Brain microvascular endothelial cell (primary cell): ENCODE measurements around the gene YWHAG.

Experiments used
- DNase-seq: peaks from one replicate; pipeline ENCODE4 v3.0.0-alpha.2; 2020
- H3K27ac ChIP-seq: fragments of 250-450 bp; sonication (Bioruptor Pico); 2 replicates; pipeline ENCODE4 v1.5.1; 2020; ENCODE audit warnings: mild to moderate bottlenecking, moderate library complexity
- H3K27me3 ChIP-seq: fragments of 250-450 bp; sonication (Bioruptor Pico); replicated peaks from 2 replicates; pipeline ENCODE4 v1.5.1; 2020; ENCODE audit warnings: mild to moderate bottlenecking
- H3K36me3 ChIP-seq: fragments of 250-450 bp; sonication (Bioruptor Pico); replicated peaks from 2 replicates; pipeline ENCODE4 v1.5.1; 2020; ENCODE audit warnings: mild to moderate bottlenecking
- H3K4me3 ChIP-seq: 2 replicates; pipeline ENCODE4 v1.5.1; 2011; ENCODE audit warnings: low read depth, mild to moderate bottlenecking, control low read depth, low read length, moderate library complexity
- in situ Hi-C: cut with HindIII; loops from 2 replicates; pipeline ENCODE4 v1.10.0; 2017; ENCODE audit warnings: low sequenced_read_pairs, low pct_ligation_motif_present
- TF ChIP-seq, protein P1 (sequence below): IDR thresholded peaks from 2 replicates; pipeline ENCODE4 v1.5.1; 2011; ENCODE audit warnings: low read depth, mild to moderate bottlenecking, moderate library complexity, low read length, control low read depth, inconsistent platforms; ENCODE audit errors: missing control alignments

Gene YWHAG

DNA sequence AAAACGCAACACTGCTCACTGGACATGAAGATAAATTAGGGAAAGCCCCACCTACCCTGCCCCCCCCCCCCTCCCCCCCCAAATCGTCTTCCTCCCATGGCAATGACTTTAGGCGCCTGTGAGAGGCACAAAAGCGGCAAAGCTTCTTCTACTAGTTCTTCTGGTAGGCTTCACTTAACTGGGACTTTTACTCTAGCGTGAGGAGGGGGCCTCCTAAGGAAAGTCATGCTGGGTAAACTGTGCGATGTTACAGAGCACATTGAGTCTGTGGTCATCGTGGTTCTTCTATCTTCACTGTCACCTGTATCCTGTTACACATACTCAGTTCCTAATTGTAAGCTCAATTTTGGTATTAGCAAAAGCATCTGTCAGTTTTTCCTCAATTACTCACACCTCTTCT lies 31.2 kb downstream of the YWHAG start:
- in situ Hi-C loops = no loop called here
- no peak overlapping the region for H3K27ac ChIP-seq
- no peaks in the 10 kb centered on the region for H3K27me3 ChIP-seq
- TF ChIP-seq, protein P1, sequence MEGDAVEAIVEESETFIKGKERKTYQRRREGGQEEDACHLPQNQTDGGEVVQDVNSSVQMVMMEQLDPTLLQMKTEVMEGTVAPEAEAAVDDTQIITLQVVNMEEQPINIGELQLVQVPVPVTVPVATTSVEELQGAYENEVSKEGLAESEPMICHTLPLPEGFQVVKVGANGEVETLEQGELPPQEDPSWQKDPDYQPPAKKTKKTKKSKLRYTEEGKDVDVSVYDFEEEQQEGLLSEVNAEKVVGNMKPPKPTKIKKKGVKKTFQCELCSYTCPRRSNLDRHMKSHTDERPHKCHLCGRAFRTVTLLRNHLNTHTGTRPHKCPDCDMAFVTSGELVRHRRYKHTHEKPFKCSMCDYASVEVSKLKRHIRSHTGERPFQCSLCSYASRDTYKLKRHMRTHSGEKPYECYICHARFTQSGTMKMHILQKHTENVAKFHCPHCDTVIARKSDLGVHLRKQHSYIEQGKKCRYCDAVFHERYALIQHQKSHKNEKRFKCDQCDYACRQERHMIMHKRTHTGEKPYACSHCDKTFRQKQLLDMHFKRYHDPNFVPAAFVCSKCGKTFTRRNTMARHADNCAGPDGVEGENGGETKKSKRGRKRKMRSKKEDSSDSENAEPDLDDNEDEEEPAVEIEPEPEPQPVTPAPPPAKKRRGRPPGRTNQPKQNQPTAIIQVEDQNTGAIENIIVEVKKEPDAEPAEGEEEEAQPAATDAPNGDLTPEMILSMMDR = no peak
- H3K36me3 ChIP-seq = peaks cover 68% of the 10 kb centered on the region
- no peak overlapping the region for H3K4me3 ChIP-seq
- no peak for DNase-seq

DNA sequence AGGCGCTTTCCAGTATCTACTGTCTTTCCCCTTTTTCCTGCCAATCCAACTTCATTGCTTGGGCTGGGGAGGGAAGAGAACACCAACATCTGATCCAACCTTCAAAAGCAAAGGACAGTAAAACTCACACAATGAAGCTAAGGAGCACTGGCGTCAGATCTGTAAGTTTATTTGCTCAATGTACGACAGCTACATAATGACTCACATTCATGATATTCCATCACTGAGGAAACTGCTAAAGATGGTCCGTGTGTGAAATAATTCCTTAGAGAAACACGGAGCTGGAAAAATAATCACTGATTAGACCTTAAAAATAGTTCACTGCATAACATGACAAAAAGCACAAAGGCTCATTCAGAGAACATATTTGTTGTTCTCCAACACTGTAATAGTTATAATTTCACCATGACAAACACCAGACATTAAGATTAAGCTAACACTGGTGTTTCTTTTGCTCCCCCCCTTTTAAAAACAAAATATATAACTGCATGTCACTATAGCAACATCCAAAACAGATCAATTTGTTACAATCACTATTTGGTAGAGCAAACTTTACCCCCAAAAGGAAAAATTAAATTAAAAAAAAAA lies 32.1 kb downstream of the YWHAG start:
- H3K36me3 ChIP-seq = peaks cover 66% of the 10 kb centered on the region
- H3K4me3 ChIP-seq = no peak overlapping the region
- peak; percentile 72 for DNase-seq
- in situ Hi-C loops = no loop called here
- no peaks in the 10 kb centered on the region for H3K27me3 ChIP-seq
- H3K27ac ChIP-seq = peak overlapping the region; percentile 57
- TF ChIP-seq, protein P1 = no peak

DNA sequence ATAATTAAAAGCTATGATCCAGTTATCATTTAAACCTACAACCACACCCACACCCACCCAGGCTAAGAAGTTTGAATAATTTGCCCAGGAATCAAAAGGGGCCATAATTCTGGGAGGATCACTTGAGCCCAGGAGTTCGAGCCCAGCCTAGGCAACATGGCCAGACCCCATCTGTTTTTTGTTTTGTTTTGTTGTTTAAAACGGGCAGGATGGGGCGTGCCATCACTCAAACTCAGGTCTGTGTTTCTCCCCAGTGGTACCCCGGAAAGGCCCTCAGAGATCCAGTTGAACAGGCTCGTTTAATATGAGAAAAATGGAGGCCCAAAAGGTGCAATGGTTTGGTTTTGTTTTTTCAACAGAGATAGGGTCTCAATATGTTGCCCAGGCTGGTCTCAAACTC lies 33.0 kb downstream of the YWHAG start:
- H3K4me3 ChIP-seq = no peak overlapping the region
- H3K27ac ChIP-seq = peak overlapping the region; percentile 27
- TF ChIP-seq, protein P1 = no peak
- no peak for DNase-seq
- in situ Hi-C loops = no loop called here
- H3K36me3 ChIP-seq = peaks cover 63% of the 10 kb centered on the region
- no peaks in the 10 kb centered on the region for H3K27me3 ChIP-seq

DNA sequence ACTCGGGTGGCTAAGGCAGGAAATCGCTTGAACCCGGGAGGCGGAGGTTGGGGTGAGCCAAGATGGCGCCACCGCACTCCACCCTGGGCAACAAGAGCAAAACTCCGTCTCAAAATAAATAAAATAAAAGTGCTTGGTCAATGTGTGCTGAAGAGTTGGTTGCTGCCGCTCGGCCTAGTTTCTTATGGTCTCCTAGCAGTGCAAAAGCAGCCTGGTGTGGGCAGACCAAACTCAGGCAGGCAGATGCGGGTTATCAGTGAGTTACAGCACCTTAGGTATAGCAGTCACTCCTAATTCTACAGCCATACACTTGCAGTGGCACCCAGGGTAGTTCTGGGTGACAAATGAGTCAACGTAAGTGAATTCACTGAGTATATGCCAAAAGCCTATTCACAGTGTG lies 33.7 kb downstream of the YWHAG start:
- in situ Hi-C loops = no loop called here
- TF ChIP-seq, protein P1 = no peak
- Histone ChIP-seq H3K36me3 (peaks cover 58% of the 10 kb centered on the region), H3K27ac (peak overlapping the region; percentile 27), H3K4me3 (no peak overlapping the region), H3K27me3 (no peaks in the 10 kb centered on the region)
- no peak for DNase-seq

DNA sequence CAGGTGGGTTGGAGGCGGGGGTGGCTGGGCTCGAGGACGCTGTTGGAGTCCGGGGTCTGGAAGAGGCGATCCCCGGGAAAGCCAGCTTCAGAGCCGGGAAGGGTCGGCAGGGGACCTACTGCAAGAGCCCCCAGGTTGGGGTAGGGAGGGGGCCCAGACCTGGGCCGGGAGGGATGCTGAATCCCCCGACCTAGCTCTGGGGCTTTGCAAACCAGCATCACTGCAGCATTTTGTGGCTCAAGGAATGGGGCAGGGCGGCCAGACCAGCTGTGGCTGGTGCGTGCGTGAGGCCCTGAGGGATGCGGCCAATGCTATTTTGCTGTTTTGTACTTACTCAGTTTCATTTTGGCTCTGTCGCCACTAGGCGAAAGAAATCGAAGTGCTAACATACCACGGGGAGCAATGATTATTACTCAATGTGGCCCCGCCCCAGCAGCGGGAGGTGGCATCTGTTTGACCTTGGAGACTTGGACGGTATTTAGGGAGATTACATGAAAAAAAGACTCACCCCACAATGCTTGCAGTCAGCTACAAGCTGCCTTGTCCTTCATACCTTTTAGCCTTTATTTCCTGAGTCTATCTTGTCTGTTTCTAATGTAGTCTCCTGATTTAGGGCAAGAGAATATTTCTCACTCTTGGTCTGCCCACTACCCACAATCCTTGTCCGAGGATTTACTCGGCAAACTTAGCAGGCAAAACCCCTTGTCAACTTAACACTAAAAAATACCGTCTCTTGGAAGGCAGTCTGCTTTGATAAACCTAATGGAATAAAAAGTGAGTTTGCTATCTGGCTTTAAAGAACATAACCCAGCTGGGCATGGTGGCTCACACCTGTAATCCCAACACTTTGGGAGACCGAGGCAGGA lies 40.1 kb downstream of the YWHAG start:
- DNase-seq = peak; percentile 91
- Histone ChIP-seq H3K27me3 (no peaks in the 10 kb centered on the region), H3K36me3 (peaks cover 15% of the 10 kb centered on the region), H3K27ac (peak overlapping the region; percentile 75), H3K4me3 (peak overlapping the region; percentile 73)
- TF ChIP-seq, protein P1 = peak; percentile 55
- in situ Hi-C loops = no loop called here
